Measurements from ENCODE around the gene EFEMP2.
A peak's percentile ranks its signal among the peaks of the same experiment; 100 is the strongest.

The EFEMP2 gene

GRCh38 chr11:65884716-65885092, 12.1 kb upstream of the EFEMP2 start:
- peak; percentile 86 for DNase-seq (ENCODE audit: low spot score)

DNA sequence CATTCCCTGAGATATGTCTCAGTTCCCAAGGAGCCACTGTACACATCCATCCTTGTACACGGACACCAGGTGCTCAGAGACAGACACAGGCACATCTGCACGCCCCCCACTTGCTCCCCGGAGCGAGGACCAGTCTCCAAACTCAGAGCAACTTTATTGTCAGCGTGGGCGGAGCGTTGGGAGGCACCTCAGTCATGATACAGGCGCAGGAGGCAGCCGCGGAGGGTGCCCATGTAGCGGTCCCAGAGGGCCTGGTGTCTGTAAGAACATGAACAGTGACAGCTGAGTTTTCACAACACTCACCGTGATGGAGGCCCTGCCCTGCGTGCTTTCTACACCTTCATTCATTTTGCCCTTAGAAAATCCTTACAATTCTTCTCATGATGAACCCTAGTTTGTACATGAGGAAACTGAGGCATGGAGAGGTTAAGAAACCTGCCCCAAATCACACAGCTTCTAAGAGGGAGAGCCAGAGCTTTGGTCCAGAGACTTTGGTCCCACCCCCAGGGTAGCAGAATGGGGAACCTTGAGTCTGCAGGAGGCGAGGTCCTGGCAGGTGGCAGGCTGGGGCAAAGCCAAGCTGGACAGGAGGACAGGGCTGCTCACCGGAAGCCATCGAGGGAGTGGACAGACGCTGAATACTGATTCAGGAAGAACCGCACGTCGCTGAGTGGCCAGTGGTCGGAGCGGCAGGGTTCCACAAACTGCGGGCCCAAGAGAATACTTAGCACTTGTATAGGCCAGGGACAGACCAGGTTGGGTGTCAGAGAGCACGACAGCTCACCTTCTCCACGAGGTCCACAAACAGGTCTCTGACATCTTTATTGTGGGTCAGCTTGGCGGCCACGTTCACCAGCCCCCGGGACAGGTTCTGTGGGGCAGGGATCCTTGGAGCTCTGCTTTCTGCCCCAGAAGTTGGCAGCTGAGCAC, 11.5 kb upstream of the EFEMP2 start:
- no peak for DNase-seq (ENCODE audit: low spot score)

DNA sequence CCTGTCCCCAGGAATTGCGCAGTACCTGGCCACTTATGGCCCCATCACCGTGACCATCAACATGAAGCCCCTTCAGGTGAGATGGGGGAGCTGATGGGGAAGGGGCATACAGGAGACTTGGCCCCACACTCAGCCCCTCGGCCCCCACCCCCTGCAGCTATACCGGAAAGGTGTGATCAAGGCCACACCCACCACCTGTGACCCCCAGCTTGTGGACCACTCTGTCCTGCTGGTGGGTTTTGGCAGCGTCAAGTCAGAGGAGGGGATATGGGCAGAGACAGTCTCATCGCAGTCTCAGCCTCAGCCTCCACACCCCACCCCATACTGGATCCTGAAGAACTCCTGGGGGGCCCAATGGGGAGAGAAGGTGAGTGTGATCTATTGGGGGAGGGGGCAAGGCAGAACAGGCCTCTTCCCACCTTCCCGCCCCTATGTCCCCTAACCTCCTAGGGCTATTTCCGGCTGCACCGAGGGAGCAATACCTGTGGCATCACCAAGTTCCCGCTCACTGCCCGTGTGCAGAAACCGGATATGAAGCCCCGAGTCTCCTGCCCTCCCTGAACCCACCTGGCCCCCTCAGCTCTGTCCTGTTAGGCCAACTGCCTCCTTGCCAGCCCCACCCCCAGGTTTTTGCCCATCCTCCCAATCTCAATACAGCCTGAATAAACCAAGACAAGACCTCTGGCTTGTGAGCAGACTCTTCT, 10.6 kb upstream of the EFEMP2 start:
- DNase-seq (ENCODE audit: low spot score): no peak

DNA sequence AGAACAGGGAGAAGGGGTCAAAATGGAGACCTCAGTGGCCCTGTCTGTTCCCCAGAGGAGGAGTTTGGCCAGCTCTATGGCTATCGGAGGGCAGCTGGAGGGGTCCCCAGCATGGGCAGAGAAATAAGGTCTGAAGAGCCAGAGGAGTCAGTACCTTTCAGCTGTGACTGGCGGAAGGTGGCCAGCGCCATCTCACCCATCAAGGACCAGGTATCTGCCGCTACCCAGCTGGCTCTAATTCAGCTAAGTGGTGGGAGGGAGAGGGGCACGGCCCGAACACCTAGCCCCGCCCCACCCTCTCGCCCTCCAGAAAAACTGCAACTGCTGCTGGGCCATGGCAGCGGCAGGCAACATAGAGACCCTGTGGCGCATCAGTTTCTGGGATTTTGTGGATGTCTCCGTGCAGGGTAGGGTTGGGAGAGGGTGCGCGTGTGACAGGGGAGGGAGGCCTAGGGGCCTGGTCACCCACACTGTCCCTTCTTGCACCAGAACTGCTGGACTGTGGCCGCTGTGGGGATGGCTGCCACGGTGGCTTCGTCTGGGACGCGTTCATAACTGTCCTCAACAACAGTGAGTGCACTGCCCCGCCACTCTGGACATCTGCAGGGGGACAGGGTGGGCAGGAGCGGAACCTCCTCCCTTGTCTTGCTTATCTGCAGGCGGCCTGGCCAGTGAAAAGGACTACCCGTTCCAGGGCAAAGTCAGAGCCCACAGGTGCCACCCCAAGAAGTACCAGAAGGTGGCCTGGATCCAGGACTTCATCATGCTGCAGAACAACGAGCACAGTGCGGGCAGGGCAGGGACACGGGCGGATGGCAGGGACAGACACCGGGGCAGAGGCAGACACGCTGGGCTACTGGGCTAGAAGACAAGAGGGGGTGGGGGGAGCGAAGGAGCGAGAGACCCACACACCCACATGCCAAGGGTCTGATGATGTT, 9.8 kb upstream of the EFEMP2 start:
- no peak for DNase-seq (ENCODE audit: low spot score)

GRCh38 chr11:65880844-65881421, 8.3 kb upstream of the EFEMP2 start:
- DNase-seq (ENCODE audit: low spot score): no peak

GRCh38 chr11:65880027-65880426, 7.4 kb upstream of the EFEMP2 start:
- no peak for DNase-seq (ENCODE audit: low spot score)

DNA sequence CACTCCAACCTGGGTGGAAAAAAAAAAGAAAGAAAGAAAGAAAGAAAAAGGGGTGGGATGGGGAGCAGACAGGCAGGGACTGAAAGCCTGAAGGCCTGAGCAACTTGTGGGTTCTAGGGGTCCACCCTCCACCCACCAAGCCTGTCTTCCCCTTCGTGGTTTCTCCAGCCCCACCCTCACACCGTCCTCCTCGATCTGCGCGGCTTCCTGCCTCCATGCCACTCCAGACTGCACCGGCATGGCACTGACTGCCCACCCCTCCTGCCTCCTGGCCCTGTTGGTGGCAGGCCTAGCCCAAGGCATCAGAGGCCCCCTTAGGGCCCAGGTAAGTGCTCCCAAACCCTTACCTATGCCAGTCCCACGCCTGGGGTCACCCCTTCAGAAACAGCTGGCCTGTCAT, 7.0 kb upstream of the EFEMP2 start, which contains the start of gene CTSW:
Gene CTSW (plus strand): TSS at position 221 of the 400 bp plus-strand sequence. CDS start 18 bp downstream, at position 239.
- no peak for DNase-seq (ENCODE audit: low spot score)

DNA sequence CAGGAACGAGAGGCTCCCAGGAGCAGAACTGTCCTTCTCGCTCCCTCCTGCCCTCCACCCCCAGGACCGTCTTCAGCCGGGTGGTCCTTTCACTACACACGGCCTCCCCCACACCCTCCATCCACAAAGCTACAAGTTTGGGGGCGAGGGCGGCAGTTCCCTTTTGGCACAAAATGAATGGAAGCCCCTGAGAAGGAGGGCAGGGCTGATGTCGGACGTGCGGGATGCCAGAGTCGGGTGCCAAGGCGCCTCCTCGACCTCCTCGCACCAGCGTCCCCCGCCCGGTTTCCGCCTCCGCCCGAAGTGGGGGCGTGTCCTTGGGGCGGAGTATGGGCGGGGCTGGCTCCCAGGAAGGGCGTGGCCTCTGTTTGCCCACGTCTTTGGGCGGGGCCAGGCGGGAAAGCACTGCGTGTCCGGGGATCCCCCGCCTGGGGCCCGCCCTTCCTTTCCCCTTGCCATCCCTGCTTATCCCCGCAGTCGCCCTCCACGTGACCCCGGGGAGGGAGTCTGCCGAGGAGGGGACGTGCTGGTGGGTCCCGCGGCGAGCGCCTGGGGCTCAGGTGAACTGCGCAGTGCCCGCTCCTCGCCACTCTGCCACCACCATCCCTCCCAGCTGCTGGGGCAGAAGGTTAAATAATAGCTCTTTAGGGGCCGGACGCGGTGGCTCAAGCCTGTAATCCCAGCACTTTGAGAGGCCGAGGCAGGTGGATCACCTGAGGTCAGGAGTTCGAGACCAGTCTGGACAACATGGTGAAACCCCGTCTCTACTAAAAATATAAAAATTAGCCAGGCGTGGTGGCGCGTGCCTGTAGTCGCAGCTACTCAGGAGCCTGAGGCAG, 937 bp upstream of the EFEMP2 start:
- DNase-seq (ENCODE audit: low spot score): peak; percentile 97

GRCh38 chr11:65871811-65872548, 620 bp downstream of the EFEMP2 start:
- DNase-seq (ENCODE audit: low spot score): no peak

DNA sequence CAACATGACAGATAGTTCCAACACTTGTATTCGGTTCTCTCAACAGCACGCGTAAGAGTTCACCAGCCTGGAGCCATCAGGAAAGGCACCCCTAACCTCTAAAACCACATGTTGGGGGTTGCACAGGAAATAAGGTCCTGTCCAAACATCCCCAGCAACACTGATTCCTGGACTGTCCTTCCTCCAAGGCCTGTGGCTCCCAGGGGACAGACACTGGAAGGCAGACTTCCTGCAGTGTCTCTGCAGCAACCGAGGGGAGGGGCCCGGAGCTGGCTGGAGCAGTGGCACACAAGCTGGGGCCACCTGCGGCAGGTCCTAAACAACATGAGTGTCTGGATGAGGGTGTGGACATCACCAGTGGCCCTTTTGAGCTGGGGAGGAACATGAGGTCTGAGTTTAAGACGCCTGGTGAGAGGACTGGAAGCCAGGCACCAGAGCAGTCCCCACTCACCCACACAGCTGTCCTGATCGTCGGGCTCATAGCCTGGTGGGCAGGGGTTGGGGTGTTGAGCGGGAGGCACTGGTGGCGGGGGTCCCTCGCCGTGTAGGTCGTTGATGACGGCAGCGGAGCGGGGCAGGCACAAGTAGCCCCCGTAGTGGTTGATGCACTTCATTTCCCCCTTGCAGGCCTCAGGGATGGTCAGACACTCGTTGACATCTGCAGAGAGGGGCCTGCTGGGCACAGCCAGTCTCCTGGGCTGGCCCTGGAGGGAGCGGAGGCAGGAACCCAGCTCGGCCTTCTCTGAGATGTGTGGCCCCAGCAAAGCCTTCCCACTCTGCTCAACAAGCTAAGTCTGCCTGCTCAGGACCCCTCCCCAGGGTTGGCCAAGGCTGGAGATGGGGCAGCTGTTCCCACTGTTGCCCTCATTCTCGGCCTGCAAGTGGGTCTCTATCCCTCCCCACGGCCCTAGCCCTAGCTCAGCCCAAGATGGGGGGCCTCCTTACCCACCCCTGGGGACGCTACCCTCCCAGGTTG, 1.6 kb downstream of the EFEMP2 start:
- DNase-seq (ENCODE audit: low spot score): no peak

- DNase-seq (ENCODE audit: low spot score): no peak
Observed at GRCh38 chr11:65870307-65870658, 2.3 kb downstream of the EFEMP2 start.

DNA sequence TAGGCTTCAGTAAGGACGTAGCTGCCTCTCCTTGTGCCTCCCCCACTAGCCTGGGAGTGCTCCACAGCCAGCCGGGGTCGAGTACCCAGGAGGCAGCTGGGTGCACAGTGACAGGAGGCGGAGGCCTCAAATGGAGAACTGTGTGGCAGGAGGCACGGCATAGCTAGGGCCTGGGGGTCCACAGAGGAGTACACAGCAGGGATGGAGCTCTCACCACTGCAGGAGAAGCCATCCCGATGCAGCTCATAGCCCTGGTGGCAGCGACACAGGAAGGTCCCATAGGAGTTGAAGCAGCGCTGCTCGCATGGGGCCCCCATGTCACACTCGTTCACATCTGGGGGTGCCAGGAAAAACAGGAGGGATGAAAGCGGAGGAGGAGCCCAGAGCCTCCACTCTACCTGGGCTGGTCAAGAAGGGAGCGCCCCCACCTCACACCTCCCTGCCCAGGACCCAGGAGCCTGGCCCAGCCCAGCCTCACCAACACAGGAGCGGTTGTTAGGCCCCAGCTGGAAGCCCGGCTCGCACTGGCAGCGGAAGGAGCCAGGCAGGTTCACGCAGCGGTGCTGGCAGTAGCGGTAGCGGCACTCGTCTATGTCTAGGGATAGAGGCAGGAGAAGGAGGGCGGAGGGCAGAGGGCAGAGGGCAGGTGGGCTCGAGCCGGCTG, 2.8 kb downstream of the EFEMP2 start:
- no peak for DNase-seq (ENCODE audit: low spot score)

- DNase-seq (ENCODE audit: low spot score): no peak
Observed at GRCh38 chr11:65868907-65869306, 3.7 kb downstream of the EFEMP2 start.

GRCh38 chr11:65868076-65868667, 4.4 kb downstream of the EFEMP2 start:
- no peak for DNase-seq (ENCODE audit: low spot score)

DNA sequence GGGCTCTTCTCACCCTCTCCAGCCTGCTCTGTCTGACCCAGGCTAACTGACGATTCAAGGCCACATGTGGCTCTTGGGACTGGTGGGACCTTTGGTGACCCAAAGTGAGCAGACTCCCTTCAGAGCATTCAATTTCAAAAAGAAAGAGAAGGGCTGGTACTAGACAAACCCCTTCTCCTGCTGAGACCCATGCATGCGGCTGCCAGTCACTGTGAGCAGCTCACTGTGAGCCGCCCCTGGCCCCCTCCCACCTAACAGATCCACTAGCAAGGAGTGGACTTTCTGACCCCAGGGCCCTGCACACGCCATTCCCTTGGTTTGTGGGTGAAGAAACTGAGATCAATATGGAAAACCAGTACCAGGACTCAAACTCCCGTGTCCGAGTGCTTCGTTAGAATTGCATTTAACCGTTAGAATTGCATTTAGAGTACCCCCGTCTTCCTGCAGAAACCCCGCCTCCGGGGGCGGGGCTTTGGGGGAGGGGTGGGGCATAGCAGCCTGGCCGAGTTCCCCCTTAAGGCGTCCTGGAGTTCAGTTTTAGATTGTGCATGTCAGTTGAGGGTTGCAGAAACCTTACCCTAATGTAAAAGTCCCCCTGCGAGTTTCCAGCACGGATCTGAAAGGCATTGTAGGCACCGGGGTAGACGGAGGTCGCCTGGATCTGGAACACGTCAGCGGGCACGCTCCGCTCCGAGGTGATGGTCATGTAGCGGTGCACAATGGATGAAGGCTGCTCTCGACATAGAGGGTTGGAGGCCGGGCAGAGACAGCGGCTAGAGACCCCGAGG, 5.1 kb downstream of the EFEMP2 start:
- DNase-seq (ENCODE audit: low spot score): no peak

DNA sequence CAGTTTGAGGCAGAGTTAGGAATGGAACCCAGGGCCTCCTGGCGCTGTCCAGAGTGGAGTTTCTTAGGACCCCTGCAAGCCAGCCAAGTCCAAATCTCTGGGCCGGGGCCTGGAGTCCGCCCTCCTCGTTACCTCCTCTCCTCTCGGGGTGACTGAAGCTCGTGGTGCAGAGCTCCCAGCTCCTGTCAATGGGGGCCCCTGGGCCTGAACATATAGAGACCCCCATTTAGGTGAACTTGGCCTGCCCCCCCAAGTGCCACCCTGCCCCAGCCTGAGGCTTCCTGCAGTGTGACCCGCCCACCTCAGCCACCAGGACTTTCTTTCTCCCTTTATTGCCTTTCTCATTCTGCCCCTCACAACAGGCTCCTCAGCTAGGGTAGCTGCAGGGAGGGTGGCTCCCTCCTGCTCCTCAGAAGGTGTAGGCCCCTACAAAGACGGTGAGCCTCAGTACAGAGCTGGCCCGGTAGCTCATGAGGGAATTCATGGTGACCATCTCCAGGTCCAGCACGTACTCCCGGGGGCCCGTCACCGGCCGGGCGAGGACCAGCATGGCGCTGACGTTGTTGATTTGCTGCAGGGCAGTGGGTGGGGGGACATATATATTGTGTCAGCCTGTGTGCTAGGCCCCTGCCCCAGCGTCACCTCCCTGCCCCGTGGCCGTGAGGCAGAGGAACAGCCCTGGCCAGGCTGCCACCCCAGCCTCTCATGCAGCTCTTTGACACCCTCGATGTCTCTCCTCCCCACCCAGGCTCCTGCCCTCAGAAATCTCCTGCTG, 5.9 kb downstream of the EFEMP2 start:
- DNase-seq (ENCODE audit: low spot score): no peak
